Ramos (cell line): ENCODE results near the gene ZNF618.

Experiments used
- in situ Hi-C: fragments of 300-500 bp; cut with MboI; formaldehyde crosslinking; loops from one replicate; pipeline ENCODE4 v1.14.3; 2022; ENCODE audit warnings: low sequenced_read_pairs; ENCODE audit not compliant: unreplicated experiment

ZNF618 gene

DNA sequence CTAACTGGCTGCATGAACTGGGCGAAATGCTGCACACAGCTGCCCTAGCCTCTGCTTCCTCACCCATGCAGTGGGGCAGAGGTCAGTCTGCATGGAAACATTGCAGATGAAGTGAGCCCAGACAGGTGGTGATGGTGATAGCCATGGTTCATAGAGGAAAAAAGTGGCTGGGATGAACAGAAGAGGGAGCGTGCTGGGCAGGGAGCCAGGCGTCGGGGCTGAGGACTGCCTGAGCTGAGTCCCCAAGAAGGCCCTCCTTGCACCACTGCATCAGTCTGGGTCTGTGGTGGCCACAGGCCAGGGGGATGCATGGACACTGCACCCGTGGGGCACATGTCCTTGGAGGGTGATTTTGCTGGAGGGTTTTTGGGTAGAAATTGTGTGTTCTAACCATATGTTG is 121.5 kb downstream of the ZNF618 start:
- in situ Hi-C loops, result no loop called here

DNA sequence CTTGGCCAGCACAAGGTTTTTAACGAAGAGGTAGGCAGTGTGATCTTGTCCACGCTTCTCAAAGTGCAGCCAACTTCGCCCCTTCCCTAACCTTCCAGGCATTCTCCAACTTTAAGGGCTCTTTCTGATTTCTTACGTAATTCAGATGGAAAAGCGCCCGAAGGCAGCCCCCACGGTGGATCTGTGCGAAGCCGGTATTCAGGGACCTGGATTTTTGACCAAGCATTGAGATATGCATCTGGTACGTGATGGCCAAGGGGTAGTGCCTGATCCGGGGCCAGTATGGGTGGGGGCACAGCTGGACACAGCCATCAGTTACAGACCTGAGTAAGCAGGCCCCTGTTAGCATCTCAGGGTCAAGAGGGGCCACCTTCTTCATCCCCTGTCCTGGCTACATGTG is 122.0 kb downstream of the ZNF618 start:
- in situ Hi-C loops, result no loop called here

DNA sequence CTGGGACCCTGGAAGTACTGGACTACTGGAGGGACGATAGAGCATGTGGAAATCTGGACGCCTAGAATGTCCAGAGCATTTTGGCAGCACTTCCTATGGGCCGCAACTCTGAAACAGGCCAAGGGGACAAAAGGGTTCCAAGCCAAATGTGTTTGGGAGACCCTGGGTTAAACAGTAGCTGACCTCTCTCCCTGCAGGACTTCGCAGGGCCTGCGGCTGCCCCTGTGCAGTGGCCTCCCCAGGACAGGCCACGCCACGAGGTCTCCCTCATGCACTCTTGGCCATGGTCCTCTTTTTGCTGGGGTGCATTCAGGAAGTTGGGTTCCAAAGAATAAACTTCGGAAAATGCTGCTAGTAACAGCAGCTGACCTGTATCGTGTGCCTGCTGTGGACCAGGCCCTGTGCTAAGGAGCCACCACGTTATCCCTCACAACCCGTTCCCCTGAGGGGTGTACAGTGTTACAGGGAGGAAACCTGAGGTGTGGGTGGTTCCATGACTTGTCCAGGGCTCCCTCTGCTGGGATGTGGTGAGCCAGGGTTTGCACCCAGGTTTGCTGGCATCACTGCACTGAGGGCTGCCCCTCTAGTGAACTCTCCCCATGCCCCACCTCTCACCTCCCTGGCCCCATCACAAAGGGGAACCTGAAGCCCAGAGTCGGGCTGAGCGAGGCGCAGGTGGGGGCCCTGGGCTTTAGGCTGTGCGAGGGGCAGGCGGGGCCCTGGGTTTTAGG is 122.6 kb downstream of the ZNF618 start:
- in situ Hi-C loops, result no loop called here

DNA sequence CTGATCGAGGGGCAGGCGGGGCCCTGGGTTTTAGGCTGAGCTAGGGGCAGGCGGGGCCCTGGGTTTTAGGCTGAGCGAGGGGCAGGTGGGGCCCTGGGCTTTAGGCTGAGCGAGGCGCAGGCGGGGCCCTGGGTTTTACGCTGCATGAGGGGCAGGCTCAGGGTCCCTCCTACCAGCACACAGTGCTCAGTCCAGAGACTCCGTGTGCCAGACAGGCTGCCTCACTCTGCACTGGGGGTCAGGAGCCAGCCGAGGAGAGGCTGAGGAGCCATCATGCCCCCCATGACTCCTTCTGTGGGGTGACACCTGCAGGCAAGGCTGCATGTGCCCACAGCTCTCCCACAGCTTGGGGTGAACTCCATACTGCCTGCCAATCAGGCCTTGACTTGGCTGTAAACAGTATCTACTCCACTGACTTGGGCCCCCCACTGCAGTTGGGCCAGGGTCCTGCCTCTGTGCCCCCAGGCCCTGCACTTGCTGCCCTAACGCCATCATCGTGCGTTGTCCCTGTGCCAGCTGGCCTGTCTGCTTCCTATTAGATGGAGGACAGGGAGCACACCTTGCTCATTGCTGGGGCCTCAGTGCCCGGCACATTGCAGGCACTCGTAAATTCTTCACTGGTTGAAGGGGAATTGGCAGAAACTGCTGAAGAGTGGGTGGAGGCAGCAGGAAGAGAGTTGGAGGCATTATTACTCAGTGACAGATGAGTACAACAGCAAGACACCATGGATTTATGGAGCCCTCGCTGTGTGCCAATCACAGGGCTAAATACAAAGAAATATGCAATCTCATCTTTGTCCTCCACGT is 123.3 kb downstream of the ZNF618 start:
- in situ Hi-C loops, result no loop called here

DNA sequence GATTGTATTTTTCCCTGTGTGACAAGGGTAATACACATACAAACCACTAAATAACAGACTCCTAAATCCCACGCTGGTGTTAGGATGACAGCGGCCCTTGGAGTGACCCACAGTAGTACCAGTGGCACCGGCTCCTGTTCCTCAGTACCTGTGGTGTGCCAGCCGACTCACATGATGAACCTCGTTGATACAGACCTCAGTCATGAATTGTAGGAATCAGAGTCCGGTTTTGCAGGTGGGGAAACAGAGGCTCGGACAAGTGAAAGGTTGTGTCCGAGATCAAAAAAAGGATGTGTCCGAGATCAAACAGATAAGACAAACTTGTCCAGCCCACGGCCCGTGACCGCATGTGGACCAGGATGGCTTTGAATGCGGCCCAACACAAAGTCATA is 124.0 kb downstream of the ZNF618 start:
- in situ Hi-C loops, result no loop called here

DNA sequence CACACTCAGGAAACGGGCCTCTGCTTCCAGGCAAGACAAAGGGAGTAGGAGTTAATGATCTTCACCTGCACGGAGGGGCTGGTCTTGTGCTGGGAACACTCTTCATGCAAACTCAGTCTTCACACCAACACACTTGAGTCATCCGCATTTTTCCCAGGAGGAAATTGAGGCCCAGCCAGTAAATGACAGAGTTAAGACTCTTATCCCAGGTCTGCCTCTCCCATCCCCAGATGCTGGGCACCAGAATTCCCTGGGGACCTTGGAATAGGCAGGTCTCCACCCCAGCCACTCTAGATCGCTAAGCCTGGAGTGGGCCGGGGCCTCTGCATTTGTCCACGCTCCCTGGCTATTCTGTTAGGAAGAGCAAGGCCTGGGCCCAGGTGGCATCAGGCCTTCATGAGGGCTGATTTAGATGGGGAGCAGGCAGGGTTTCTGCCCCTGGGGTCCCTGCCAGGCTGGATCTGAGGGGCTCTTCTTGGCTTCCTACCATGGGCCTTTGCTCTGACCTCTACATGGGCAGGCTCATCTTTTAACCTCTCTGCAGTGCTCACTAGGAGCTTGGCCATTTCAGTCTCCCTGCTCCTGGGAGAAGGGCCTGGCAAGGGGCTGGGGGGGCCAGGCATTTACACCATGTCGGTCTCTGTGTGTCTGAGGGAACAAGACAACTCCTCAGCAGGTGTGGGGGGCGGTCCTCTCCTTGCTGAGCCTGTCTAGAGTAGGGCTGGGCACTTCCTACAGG is 124.7 kb downstream of the ZNF618 start:
- in situ Hi-C loops, result no loop called here

DNA sequence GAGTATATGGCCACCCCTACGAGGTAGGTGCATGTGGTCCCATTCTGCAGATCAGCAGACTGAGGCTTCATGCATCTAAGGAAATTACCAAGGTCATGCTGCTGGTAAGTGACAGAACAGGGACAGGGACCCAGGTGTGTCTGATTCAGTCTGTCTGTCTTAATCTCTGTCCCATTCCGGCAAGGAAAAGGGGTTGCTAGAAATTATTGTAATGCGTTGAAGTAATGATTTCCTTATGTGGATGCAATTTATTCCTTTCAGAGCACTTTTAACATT is 125.2 kb downstream of the ZNF618 start:
- in situ Hi-C loops, result no loop called here

DNA sequence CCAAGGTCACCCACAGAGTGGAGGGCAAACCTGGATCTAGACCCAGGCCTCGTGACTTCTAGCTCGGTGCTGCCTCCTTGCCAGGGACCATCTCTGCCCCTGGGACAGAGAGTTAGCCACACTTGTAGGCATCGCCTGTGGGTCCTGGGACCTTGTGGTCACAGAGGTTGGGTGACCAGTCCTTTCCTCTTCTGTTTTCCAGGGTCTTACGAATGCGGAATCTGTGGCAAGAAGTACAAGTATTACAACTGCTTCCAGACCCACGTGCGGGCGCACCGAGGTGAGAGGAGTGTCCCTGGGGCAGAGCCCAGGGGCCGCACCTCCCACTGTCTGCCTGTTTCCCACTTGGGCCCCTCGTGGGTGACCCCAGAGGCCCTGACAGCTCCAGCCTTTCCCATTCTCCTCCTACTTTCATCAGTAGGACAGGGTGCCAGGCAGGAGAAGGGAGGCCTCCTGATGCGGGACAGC is 125.7 kb downstream of the ZNF618 start:
- in situ Hi-C loops, result no loop called here

DNA sequence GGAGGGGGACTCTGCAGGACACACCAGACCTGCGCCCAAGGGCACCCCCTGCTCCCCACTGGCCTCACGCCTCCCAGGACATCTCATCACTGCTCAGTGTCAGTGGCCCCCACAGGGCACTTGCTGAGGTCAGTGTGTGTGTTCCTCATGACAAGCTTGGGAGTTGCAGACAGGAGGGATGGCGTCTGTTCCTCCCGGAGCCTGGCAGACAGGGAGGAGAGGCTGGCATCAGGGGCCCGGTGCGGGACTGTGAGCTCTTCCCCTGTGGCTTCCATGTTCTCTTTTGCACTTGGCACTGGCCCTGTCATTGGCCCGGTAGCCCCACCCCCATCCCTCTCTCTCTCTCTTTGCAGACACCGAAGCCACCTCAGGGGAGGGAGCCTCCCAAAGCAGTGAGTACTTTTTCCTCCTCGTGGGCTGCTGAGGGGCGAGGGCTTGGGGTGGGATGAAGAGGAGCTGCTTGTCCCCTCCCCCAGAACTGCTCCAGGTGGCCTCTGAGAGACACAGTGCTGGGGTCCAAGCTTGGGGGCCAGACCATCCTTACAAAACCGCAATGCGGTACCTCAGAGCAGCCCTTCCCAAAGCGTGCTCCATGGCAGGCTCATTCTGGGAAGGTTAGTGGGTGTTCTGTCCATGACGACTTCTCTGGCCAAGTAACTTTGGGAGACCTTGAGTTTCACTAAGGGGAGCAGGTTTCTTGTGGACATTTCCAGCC is 126.3 kb downstream of the ZNF618 start:
- in situ Hi-C loops, result no loop called here

DNA sequence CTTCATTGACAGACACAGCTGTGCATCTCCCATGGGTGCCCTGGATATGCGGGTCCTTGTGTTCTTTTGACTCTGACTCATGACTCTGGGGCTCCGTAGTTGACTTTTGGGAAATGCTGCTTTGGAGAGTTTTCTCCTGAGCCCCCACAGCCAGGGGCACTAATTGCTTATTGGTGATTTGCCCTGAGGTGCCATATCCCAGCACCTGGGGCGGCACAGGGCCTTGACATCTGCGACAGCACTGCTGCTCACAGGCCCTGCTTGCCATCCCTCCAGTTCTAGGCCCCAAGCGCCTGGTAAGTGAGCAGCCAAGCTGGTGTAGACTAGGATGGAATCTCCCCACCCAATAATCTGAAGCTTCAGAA is 126.9 kb downstream of the ZNF618 start:
- in situ Hi-C loops, result no loop called here

DNA sequence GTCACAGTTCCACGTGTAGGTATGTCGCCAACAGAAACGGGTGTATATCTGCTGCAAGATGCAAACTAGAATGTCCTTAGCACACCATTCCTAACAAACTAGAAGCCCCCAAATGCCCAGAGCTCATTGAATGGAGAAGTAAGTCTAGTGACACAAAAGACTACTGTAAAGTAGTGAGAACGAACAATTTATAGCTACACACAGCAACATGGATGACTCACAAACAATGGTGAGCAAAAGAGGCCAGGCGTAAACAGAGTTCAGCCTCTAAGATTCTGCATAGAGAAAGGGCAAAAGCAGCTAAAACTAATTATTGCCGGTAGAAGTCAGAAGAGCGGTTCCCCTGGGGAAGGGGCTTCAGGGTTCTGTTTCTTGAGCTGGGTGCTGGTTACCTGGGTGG is 127.2 kb downstream of the ZNF618 start:
- in situ Hi-C loops, result no loop called here

DNA sequence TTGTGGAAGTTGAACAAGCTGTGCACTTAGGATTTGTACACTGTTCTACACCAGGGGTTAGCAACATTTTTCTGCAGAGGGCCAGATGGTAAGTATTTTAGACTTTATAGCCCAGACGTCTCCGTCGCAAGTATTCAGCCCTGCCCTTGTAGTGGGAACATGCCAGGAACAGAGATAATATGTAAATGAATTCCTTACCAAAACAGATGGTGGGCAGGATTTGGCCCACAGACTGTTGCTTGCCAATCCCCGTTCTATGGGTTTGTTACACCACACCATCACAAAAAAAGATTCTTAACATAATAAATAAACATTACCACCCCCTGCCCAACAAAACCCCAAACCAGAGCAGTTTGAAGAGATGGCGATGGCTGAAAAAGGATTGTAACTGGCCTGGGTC is 127.6 kb downstream of the ZNF618 start:
- in situ Hi-C loops, result no loop called here

DNA sequence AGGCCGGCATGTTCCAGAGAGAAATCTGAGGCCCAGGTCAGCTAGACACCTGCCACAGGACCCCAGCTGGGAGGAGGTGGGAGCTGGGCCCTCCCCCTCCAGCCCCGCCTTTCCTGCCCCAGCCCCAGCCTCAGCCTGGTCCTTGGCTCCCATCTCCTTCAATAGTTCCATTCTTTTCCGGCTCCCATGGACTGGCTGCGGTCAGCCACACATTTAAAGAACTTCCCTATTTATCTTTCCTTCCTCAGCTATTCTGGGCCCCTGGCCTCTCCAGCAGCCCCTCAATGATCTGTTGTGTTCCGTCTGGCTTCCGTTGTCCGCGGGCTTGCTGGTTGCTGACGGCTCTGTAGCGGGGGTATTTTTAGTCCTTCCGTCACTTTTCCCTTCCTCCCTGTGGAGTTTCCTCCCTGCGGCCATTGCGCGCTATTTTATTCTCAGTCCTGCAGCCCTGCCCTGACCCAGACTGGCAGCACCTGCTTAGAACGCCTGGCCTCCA is 128.2 kb downstream of the ZNF618 start:
- in situ Hi-C loops, result no loop called here

DNA sequence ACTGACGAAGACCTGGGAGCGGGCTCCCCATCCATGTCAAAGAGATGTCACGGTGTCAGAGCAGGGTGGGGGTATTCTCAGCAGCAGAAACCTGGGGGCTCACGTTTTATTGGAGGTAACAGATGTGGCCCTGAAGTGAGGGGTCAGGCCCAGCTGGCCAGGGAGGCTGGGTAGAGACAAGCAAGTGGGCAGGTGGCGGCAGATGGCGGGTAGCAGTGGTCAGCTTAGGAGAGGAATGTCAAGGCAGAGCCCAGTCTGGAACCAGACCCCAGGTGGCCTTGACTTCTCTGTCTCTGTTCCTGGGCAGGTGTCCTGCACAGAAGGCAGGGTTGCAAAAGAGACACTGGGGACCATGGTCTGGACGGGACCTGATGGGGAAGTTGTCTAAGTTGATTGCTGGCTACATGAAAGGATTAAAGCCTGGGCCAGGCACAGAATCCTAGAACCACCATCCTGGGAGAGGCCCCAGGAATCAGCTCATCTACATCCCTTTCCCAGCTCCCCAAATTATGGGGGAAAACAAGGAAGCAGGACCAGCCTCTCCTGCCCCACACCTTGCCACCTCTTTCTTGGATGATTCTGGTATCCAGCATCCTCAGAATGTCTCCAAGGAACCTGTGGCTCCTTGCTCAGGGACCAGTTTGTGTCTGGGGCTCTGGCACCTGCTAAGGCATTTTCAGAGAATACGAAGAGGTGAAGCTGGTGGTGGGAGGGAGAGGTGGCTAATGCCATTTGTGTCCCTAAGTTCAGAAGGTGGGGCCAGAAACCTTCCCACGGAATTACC is 129.5 kb downstream of the ZNF618 start:
- in situ Hi-C loops, result no loop called here

DNA sequence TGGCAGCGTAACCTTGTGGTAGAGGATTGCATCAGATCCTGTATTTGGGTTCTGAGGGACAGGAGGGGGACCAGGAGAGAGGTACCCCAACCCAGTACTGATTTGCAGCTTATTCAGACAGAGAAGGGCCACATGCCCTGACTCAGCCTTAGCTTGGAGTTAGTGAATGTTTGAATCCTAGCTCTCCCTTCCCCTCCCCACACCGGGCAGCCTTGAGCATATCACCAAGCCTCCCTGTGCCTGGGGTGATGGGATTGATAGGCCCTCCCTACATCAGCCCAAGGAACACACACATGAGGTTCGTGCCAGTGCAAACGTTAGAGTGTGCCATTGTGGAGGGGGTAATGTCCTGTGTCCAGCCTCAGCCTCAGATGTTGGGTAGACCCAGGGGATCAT is 130.0 kb downstream of the ZNF618 start:
- in situ Hi-C loops, result no loop called here

DNA sequence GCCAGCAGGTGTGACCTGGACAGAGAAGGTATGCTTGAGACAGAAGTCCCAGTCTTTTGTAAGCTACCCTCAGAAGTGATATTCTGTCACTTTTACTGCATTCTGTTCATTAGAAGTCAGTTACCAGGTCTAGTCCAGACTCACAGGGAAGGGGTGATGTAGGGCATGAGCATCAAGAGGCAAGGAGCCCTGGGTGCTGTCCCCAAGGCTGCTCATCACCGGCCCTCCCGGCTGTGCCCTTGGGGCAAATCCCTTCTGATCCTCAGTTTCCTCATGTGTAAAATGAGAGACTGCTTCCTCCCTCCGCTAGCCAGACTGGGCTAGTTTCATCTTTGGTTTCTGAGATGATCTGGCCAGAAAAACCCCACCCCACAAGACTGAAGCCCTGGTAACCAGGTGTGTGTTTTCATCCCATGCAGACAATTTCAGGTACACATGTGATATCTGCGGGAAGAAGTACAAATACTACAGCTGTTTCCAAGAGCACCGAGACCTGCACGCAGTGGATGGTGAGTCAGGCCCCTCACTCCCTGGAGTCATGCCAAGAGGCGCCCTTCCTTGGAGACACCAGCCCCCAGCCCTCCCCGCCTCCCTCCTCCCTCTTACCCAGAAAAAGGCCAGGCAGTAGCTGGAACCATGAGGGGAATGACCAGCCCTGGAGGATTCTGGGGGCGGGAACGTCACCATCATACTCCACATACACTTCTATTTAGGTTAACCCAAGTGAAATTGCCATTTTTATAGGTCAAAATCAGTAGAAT is 131.0 kb downstream of the ZNF618 start:
- in situ Hi-C loops, result no loop called here

DNA sequence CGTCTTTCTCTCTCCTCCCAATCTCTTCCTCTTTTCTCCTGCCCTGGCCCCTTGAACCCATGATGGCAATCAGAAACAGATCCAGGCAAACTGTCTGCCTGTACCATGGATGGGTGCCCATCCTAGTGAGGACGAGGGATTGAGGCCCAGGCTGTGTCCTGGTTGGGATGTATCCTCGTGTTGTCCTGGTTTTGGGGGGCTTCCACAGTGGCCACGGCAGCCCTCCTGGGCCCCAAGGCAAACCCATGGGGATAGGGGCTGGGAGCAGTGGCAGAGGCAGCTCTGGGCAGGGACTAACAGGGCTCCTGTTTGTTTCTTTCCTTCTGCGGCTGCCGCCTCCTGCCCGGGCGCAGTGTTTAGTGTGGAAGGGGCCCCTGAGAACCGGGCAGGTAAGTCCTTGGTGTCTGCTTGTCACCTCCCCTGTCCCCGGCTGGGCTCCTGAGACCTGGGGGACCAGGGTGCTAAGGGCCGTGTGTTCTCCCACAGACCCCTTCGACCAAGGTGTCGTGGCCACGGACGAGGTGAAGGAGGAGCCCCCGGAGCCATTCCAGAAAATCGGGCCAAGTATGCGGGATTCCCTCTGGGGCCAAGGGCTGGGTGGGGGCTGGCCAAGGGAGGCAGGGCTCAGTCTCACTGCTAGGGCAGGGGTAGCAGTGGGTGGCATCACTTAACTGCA is 132.0 kb downstream of the ZNF618 start:
- in situ Hi-C loops, result no loop called here

DNA sequence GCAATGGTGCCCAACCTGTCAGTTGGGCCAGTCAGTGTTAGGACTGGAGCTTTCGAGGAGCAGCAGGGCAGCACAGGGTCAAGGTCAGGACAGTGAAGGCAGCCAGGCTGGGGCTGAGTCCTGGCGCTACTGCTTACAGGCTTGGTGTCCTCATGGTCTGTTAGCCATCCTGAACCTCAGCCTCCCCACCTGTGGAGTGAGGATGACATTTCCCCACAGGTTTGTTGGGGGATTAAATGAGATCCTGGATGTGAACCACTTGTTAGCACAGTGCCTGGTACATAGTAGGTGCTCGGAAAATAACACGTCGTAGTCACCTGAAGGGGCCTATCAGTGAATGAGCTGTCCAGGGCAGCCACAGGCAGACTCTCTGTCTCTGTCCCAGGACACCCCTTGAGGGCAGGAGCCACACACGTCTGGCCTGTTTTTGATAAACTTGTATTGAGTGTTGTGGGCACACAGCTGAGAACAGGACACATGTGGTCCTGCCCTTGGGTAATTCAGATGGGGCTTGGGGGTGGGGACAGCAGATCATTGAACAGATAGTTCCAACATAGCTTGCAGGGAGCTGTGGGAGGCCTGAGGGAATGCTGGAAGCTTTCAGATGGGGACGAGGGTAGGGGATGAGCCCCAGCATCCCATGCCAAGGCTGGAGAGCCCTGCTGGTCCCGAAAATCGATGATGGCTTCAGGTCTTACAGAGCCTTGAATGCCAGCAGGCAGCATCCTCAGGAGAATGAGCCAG is 132.7 kb downstream of the ZNF618 start:
- in situ Hi-C loops, result no loop called here
